Measurements from ENCODE around the gene ZNF77.
"Not testable (repeated sequence)": the region's sequence is repeated elsewhere in the genome, so short reads cannot be mapped to it uniquely, and the experiment has no call there.

ZNF77 gene

DNA sequence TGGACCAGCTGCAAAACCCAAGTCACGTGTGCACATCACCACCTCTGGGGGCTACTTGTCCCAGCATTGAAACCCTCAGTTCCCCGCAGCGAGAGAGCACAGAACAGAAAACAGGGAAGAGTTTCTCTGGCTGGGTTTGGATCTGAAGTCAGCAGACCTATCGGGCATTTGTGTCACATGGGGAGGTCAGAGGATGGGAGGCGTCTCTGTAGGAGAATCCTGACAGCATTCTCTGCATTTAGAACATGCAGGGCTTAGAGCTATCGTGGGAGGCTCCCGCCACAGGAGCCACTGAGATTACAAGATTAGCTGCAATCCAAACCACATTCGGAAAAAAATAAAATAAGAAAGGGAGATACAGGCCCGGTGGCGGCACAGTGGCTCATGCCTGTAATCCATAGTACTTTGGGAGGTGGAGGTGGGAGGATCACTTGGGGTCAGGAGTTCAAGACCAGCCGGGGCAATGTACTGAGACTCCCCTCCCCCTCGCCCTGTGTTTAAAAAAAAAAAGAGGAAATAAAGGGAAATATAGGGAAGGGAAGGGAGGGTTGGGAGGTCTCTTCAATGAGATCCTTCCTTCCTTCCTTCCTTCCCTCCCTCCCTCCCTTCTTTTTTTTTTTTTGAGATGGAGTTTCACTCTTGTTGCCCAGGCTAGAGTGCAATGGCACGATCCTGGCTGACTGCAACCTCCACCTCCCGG, 29.7 kb upstream of the ZNF77 start:
- H3K27ac ChIP-seq (ENCODE audit: low read depth, low read length): no peak overlapping the region
- H3K27me3 ChIP-seq (ENCODE audit: control insufficient read depth in 1 of 2, insufficient read depth in 2 of 2, low read length in 2 of 2): peaks cover 0 to 9% of the 10 kb centered on the region in 2 donors
- no peak overlapping the region for H3K4me3 ChIP-seq (ENCODE audit: low read depth in 1 of 2, low read length in 2 of 2)
- no peaks in the 10 kb centered on the region for H3K36me3 ChIP-seq (ENCODE audit: control insufficient read depth in 1 of 2, insufficient read depth in 2 of 2, low read length in 2 of 2)
- no peaks in the 10 kb centered on the region for H3K9me3 ChIP-seq (ENCODE audit: control insufficient read depth in 1 of 2, low read length in 2 of 2)
- H3K9ac ChIP-seq (ENCODE audit: low read depth in 1 of 2, low read length in 2 of 2): no peak overlapping the region
- peaks cover 13 to 28% of the 10 kb centered on the region in 2 donors for H3K4me1 ChIP-seq (ENCODE audit: control insufficient read depth in 1 of 2, insufficient read depth in 2 of 2, low read length in 2 of 2)

DNA sequence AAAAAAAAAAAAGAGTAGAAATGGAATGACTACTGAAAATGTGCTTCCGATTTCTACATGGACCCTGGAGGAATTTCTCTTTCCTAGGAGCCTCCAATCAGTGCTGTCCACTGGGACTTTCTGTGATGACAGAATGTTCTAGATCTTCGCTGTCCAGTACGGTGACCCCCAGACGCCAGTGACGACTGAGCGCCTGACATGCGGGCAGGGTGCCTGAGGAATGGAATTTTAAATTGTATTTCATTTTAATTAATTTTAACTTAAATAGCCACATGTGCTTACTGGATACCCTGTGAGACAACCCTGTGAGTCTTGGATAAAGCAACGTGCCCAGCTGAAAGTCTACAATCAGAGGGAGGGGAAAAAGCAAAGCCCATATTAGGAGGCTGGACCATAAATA, 28.5 kb upstream of the ZNF77 start:
- Histone ChIP-seq H3K4me1 (ENCODE audit: control insufficient read depth in 1 of 2, insufficient read depth in 2 of 2, low read length in 2 of 2) (peaks cover 13 to 38% of the 10 kb centered on the region in 2 donors), H3K27me3 (ENCODE audit: control insufficient read depth in 1 of 2, insufficient read depth in 2 of 2, low read length in 2 of 2) (peaks cover 0 to 9% of the 10 kb centered on the region in 2 donors), H3K4me3 (ENCODE audit: low read depth in 1 of 2, low read length in 2 of 2) (no peak overlapping the region), H3K36me3 (ENCODE audit: control insufficient read depth in 1 of 2, insufficient read depth in 2 of 2, low read length in 2 of 2) (no peaks in the 10 kb centered on the region), H3K27ac (ENCODE audit: low read depth, low read length) (no peak overlapping the region), H3K9ac (ENCODE audit: low read depth in 1 of 2, low read length in 2 of 2) (no peak overlapping the region), H3K9me3 (ENCODE audit: control insufficient read depth in 1 of 2, low read length in 2 of 2) (no peaks in the 10 kb centered on the region)

DNA sequence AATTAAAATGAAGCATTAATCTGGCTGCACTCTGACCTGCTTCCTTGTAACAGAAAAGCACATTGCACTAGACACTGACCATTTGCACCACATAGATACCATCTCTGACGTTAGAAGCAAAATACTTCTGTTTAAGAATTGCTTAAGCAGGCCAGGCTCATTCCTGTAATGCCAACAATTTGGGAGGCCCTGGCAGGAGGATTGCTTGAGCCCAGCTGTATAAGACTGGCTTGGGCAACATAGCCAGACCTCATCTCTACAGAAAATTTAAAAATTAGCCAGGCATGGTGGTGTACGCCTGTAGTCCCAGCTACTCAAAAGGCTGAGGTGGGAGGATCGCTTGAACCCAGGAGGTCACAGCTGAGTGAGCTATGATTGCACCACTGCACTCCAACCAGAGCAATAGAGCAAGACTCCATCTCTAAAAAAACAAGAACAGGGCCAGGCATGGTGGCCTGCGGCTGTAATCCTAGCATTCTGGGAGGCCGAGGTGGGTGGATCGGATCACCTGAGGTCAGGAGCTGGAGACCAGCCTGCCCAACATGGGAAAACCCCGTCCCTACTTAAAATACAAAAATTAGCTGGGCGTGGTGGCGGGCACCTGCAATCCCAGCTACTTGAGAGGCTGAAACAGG, 25.5 kb upstream of the ZNF77 start:
- peaks cover 0 to 2% of the 10 kb centered on the region in 2 donors for H3K27me3 ChIP-seq (ENCODE audit: control insufficient read depth in 1 of 2, insufficient read depth in 2 of 2, low read length in 2 of 2)
- no peak overlapping the region for H3K4me3 ChIP-seq (ENCODE audit: low read depth in 1 of 2, low read length in 2 of 2)
- peaks cover 0 to 22% of the 10 kb centered on the region in 2 donors for H3K4me1 ChIP-seq (ENCODE audit: control insufficient read depth in 1 of 2, insufficient read depth in 2 of 2, low read length in 2 of 2)
- H3K36me3 ChIP-seq (ENCODE audit: control insufficient read depth in 1 of 2, insufficient read depth in 2 of 2, low read length in 2 of 2): no peaks in the 10 kb centered on the region
- no peak overlapping the region for H3K9ac ChIP-seq (ENCODE audit: low read depth in 1 of 2, low read length in 2 of 2)
- H3K27ac ChIP-seq (ENCODE audit: low read depth, low read length): no peak overlapping the region
- H3K9me3 ChIP-seq (ENCODE audit: control insufficient read depth in 1 of 2, low read length in 2 of 2): no peaks in the 10 kb centered on the region

DNA sequence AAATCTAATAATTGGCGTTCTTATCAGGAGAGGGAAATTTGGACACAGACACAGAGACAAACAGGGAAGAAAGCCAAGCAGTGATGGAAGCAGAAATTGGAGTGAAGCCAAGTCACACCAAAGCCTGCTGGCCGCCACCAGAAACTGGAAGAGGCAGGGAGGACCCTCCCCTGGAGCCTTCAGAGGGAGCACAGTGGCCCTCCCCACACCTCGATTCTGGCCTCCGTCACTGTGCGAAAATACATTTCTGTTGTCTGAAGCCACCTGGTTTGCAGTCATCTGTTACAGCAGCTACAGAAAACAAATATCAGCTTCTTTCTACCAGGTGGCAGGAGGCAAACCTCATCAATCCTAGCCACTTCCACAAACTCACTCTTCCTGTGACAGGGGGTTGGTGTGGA, 24.3 kb upstream of the ZNF77 start:
- H3K4me1 ChIP-seq (ENCODE audit: control insufficient read depth in 1 of 2, insufficient read depth in 2 of 2, low read length in 2 of 2): peaks cover 0 to 13% of the 10 kb centered on the region in 2 donors

DNA sequence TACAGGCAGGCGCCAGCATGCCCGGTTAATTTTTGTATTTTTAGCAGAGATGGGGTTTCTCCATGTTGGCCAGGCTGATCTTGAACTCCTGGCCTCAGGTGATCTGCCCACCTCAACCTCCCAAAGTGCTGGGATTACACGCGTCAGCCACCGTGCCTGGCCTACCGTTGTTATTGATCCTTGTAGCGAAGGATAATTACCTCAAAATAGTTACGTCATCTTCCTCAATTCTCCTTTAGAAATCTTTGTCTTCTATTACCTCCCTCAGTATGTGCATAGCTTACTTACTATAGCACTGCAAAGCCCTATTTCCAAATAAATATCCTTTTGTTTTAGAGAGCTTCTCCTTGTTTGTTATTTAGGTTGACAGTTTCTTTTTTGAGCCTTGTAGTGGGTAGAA, 23.2 kb upstream of the ZNF77 start:
- no peaks in the 10 kb centered on the region for H3K27me3 ChIP-seq (ENCODE audit: control insufficient read depth in 1 of 2, insufficient read depth in 2 of 2, low read length in 2 of 2)
- no peaks in the 10 kb centered on the region for H3K36me3 ChIP-seq (ENCODE audit: control insufficient read depth in 1 of 2, insufficient read depth in 2 of 2, low read length in 2 of 2)
- peaks cover 0 to 13% of the 10 kb centered on the region in 2 donors for H3K4me1 ChIP-seq (ENCODE audit: control insufficient read depth in 1 of 2, insufficient read depth in 2 of 2, low read length in 2 of 2)
- no peak overlapping the region for H3K9ac ChIP-seq (ENCODE audit: low read depth in 1 of 2, low read length in 2 of 2)
- H3K9me3 ChIP-seq (ENCODE audit: control insufficient read depth in 1 of 2, low read length in 2 of 2): no peaks in the 10 kb centered on the region
- no peak overlapping the region for H3K27ac ChIP-seq (ENCODE audit: low read depth, low read length)
- H3K4me3 ChIP-seq (ENCODE audit: low read depth in 1 of 2, low read length in 2 of 2): no peak overlapping the region

More for the DNA sequence above, 24.3 kb upstream of the ZNF77 start:
- no peak overlapping the region for H3K4me3 ChIP-seq (ENCODE audit: low read depth in 1 of 2, low read length in 2 of 2)
- H3K27me3 ChIP-seq (ENCODE audit: control insufficient read depth in 1 of 2, insufficient read depth in 2 of 2, low read length in 2 of 2): no peaks in the 10 kb centered on the region
- no peak overlapping the region for H3K9ac ChIP-seq (ENCODE audit: low read depth in 1 of 2, low read length in 2 of 2)
- no peaks in the 10 kb centered on the region for H3K9me3 ChIP-seq (ENCODE audit: control insufficient read depth in 1 of 2, low read length in 2 of 2)
- no peaks in the 10 kb centered on the region for H3K36me3 ChIP-seq (ENCODE audit: control insufficient read depth in 1 of 2, insufficient read depth in 2 of 2, low read length in 2 of 2)
- H3K27ac ChIP-seq (ENCODE audit: low read depth, low read length): no peak overlapping the region

- H3K9me3 ChIP-seq (ENCODE audit: control insufficient read depth in 1 of 2, low read length in 2 of 2): no peaks in the 10 kb centered on the region
- no peak overlapping the region for H3K4me3 ChIP-seq (ENCODE audit: low read depth in 1 of 2, low read length in 2 of 2)
- H3K27me3 ChIP-seq (ENCODE audit: control insufficient read depth in 1 of 2, insufficient read depth in 2 of 2, low read length in 2 of 2): no peaks in the 10 kb centered on the region
- H3K27ac ChIP-seq (ENCODE audit: low read depth, low read length): no peak overlapping the region
- no peak overlapping the region for H3K9ac ChIP-seq (ENCODE audit: low read depth in 1 of 2, low read length in 2 of 2)
- H3K4me1 ChIP-seq (ENCODE audit: control insufficient read depth in 1 of 2, insufficient read depth in 2 of 2, low read length in 2 of 2): peaks cover 0 to 11% of the 10 kb centered on the region in 2 donors
- no peaks in the 10 kb centered on the region for H3K36me3 ChIP-seq (ENCODE audit: control insufficient read depth in 1 of 2, insufficient read depth in 2 of 2, low read length in 2 of 2)
Measured at GRCh38 chr19:2964874-2965273, 20.1 kb upstream of the ZNF77 start.

- not testable (repeated sequence) for H3K4me3 ChIP-seq (ENCODE audit: low read depth in 1 of 2, low read length in 2 of 2); H3K36me3 ChIP-seq (ENCODE audit: control insufficient read depth in 1 of 2, insufficient read depth in 2 of 2, low read length in 2 of 2); H3K4me1 ChIP-seq (ENCODE audit: control insufficient read depth in 1 of 2, insufficient read depth in 2 of 2, low read length in 2 of 2); H3K9me3 ChIP-seq (ENCODE audit: control insufficient read depth in 1 of 2, low read length in 2 of 2); H3K9ac ChIP-seq (ENCODE audit: low read depth in 1 of 2, low read length in 2 of 2); H3K27me3 ChIP-seq (ENCODE audit: control insufficient read depth in 1 of 2, insufficient read depth in 2 of 2, low read length in 2 of 2); H3K27ac ChIP-seq (ENCODE audit: low read depth, low read length)
Measured at GRCh38 chr19:2963631-2964030, 18.9 kb upstream of the ZNF77 start.

DNA sequence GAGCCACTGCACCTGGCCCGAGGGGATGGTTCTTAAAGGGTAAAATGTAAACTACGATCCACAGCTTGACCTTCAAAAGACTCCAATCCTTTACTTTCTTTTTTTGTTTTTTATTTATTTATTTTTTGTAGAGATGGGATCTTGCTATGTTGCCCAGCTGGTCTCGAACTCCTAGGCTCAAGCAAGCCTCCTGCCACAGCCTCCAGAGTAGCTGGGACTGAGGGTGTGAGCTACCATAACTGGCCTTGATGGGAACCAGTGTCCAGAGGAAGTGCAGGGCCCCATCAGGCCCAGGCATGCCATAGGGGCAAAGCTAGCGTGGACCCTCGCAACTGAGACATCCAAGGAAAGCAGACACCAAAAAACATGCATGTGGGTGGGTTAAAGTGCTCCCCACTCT, 18.4 kb upstream of the ZNF77 start:
- H3K9me3 ChIP-seq (ENCODE audit: control insufficient read depth in 1 of 2, low read length in 2 of 2): no peaks in the 10 kb centered on the region
- H3K4me1 ChIP-seq (ENCODE audit: control insufficient read depth in 1 of 2, insufficient read depth in 2 of 2, low read length in 2 of 2): no peaks in the 10 kb centered on the region
- H3K27me3 ChIP-seq (ENCODE audit: control insufficient read depth in 1 of 2, insufficient read depth in 2 of 2, low read length in 2 of 2): no peaks in the 10 kb centered on the region
- H3K4me3 ChIP-seq (ENCODE audit: low read depth in 1 of 2, low read length in 2 of 2): no peak overlapping the region
- no peak overlapping the region for H3K27ac ChIP-seq (ENCODE audit: low read depth, low read length)
- no peaks in the 10 kb centered on the region for H3K36me3 ChIP-seq (ENCODE audit: control insufficient read depth in 1 of 2, insufficient read depth in 2 of 2, low read length in 2 of 2)
- H3K9ac ChIP-seq (ENCODE audit: low read depth in 1 of 2, low read length in 2 of 2): no peak overlapping the region

GRCh38 chr19:2962018-2962670, 17.4 kb upstream of the ZNF77 start:
- Histone ChIP-seq H3K9ac (ENCODE audit: low read depth in 1 of 2, low read length in 2 of 2) (no peak overlapping the region), H3K4me3 (ENCODE audit: low read depth in 1 of 2, low read length in 2 of 2) (no peak overlapping the region), H3K9me3 (ENCODE audit: control insufficient read depth in 1 of 2, low read length in 2 of 2) (no peaks in the 10 kb centered on the region), H3K4me1 (ENCODE audit: control insufficient read depth in 1 of 2, insufficient read depth in 2 of 2, low read length in 2 of 2) (no peaks in the 10 kb centered on the region), H3K27ac (ENCODE audit: low read depth, low read length) (no peak overlapping the region), H3K36me3 (ENCODE audit: control insufficient read depth in 1 of 2, insufficient read depth in 2 of 2, low read length in 2 of 2) (no peaks in the 10 kb centered on the region), H3K27me3 (ENCODE audit: control insufficient read depth in 1 of 2, insufficient read depth in 2 of 2, low read length in 2 of 2) (no peaks in the 10 kb centered on the region)

- Histone ChIP-seq H3K27ac (ENCODE audit: low read depth, low read length) (no peak overlapping the region), H3K27me3 (ENCODE audit: control insufficient read depth in 1 of 2, insufficient read depth in 2 of 2, low read length in 2 of 2) (no peaks in the 10 kb centered on the region), H3K9ac (ENCODE audit: low read depth in 1 of 2, low read length in 2 of 2) (no peak overlapping the region), H3K9me3 (ENCODE audit: control insufficient read depth in 1 of 2, low read length in 2 of 2) (no peaks in the 10 kb centered on the region), H3K4me1 (ENCODE audit: control insufficient read depth in 1 of 2, insufficient read depth in 2 of 2, low read length in 2 of 2) (no peaks in the 10 kb centered on the region), H3K4me3 (ENCODE audit: low read depth in 1 of 2, low read length in 2 of 2) (no peak overlapping the region), H3K36me3 (ENCODE audit: control insufficient read depth in 1 of 2, insufficient read depth in 2 of 2, low read length in 2 of 2) (no peaks in the 10 kb centered on the region)
Measured at GRCh38 chr19:2960120-2960519, 15.3 kb upstream of the ZNF77 start.
